Testis (tissue), 3 donors: ENCODE data around the gene TAB3. TPM values are rescaled to one million over a fixed set of nuclear protein-coding genes. Genes with fewer than 3 reads are reported as not detected.

Experiments used
- DNase-seq: peaks from one replicate; pipeline ENCODE4 v3.0.0-alpha.2; 2019
- H3K27ac ChIP-seq, 2 donors: fragments of 200-600 bp; sonication (generic); one replicate each; pipeline ENCODE4 v1.5.1; 2019
- H3K27me3 ChIP-seq: fragments of 200-600 bp; sonication (generic); one replicate; pipeline ENCODE4 v1.5.1; 2019
- H3K36me3 ChIP-seq: fragments of 200-600 bp; sonication (generic); one replicate; pipeline ENCODE4 v1.5.1; 2017; ENCODE audit warnings: low read depth; ENCODE audit errors: missing control alignments
- H3K4me1 ChIP-seq: fragments of 200-600 bp; sonication (generic); one replicate; pipeline ENCODE4 v1.5.1; 2019
- H3K4me3 ChIP-seq, 2 donors: fragments of 200-600 bp; sonication (generic); one replicate each; pipeline ENCODE4 v1.5.1; 2017 to 2019
- H3K9me3 ChIP-seq: fragments of 200-600 bp; sonication (generic); one replicate; pipeline ENCODE4 v1.5.1; 2017
- POLR2A ChIP-seq: fragments of 450-650 bp; IDR thresholded peaks from one replicate; pipeline ENCODE4 v1.6.1; 2017; ENCODE audit warnings: antibody characterized with exemption, mild to moderate bottlenecking, moderate library complexity
- WGBS, 2 donors: methylation state at CpG; one replicate each; pipeline ENCODE4 v1.1.5; 2018; 5-methylcytosine and 5-hydroxymethylcytosine counted together
- intact Hi-C: fragments of 100-400 bp; cut with DNase I; formaldehyde crosslinking; loops from one replicate; pipeline ENCODE4 v1.15.1; 2023; ENCODE audit warnings: low total_unique reads
- polyA plus RNA-seq: library from polyadenylated mRNA; stranded (reverse); fragments of 350-450 nt; fragmentation: Illumina TruSeq; extraction: RNeasy Lipid Tissue Mini Kit (QIAGEN cat#74804); gene quantifications from one replicate; pipeline ENCODE4 v1.2.3, GENCODE V29; 2014; ENCODE audit warnings: low read depth, low replicate concordance; ENCODE audit not compliant: insufficient read depth
- total RNA-seq, 2 donors: library from RNA; depleted of rRNA; stranded (reverse); fragments of >200 nt; gene quantifications; one replicate each; pipeline ENCODE4 v1.2.3, GENCODE V29; 2016
- TF ChIP-seq, protein P1 (sequence below), 3 experiments: fragments of 450-650 bp in 2 of 3; fragments of 200-600 bp in 1 of 3; sonication (generic) in 1 of 3; IDR thresholded peaks; one replicate each; pipeline ENCODE4 v1.5.1; 2016 to 2019; ENCODE audit warnings: antibody characterized with exemption in 3 of 3, mild to moderate bottlenecking in 2 of 3, moderate library complexity in 1 of 3

TAB3 gene
- total and polyA plus RNA-seq, 3 donors from 2014 or later = 33.0 to 181 (median 166) TPM

DNA sequence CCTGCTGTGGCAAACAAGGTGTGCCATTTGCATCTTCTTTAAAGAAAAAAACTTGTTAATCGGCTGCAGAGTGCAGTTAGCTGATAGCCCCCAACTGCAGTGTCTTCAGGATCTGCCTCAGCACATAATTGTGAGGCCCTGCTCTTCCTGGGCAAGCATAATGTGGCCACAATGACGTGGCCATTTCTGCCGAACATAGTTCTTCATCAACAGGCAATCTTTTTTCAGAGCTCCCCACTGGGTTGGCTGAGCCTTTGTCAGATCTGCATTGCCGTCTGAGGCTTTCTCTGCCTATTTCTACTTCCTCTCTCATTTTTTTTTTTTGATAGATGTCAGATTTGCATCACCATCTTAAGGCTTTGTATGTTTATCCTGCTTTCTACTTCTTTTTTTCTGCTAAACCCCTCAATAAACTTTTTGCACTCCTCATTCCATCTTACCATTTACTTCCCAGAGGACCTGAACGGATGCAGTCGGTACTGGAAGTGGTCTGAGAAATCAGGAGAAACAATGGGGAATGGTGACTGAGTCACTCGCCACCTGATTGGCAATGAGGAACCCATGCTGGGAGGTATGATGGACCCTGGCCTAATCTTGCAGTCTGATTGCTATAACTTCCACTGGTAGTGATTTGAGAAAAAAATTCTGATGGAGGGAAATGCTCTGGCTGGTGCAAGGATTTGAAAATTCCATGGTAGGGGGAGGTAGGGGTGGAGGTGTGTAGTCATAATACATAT lies 21.2 kb upstream of the TAB3 start:
- 62 to 81% methylated on average over 6 to 7 of the region's 7 CpGs for WGBS, 2 donors
- intact Hi-C loops = no loop called here

DNA sequence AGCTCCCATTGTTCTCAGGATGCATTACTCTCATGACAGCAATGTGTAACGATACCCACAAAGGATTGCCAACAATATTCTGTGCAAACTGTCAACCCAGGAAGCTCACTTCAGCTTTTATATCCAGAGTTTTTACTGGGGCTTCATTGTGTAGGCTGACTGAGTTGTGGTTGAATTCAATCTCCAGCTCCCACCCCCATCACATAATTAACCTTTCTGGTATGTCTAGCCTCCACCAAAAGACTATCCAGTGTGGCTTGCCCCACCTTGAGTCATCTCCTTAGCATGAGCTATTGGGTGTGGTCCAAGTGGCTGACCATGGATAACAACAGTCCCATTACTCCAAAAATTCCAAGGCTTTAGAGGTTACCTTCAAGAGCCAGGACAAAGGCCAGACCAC lies 17.7 kb upstream of the TAB3 start:
- Histone ChIP-seq H3K4me1 (no peaks in the 10 kb centered on the region), H3K27ac (no peak overlapping the region), H3K9me3 (no peaks in the 10 kb centered on the region), H3K4me3 (no peak overlapping the region), H3K27me3 (no peaks in the 10 kb centered on the region), H3K36me3 (no peaks in the 10 kb centered on the region)
- no peak for TF ChIP-seq POLR2A
- TF ChIP-seq, protein P1, sequence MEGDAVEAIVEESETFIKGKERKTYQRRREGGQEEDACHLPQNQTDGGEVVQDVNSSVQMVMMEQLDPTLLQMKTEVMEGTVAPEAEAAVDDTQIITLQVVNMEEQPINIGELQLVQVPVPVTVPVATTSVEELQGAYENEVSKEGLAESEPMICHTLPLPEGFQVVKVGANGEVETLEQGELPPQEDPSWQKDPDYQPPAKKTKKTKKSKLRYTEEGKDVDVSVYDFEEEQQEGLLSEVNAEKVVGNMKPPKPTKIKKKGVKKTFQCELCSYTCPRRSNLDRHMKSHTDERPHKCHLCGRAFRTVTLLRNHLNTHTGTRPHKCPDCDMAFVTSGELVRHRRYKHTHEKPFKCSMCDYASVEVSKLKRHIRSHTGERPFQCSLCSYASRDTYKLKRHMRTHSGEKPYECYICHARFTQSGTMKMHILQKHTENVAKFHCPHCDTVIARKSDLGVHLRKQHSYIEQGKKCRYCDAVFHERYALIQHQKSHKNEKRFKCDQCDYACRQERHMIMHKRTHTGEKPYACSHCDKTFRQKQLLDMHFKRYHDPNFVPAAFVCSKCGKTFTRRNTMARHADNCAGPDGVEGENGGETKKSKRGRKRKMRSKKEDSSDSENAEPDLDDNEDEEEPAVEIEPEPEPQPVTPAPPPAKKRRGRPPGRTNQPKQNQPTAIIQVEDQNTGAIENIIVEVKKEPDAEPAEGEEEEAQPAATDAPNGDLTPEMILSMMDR (IDR thresholded peaks at IDR 0.05) = no peak
- WGBS, 2 donors = 40 to 58% methylated on average over 1 of the region's 1 CpG
- intact Hi-C loops = no loop called here
- DNase-seq = no peak

More for the DNA sequence above, 21.2 kb upstream of the TAB3 start:
- Histone ChIP-seq H3K9me3 (no peaks in the 10 kb centered on the region), H3K27me3 (no peaks in the 10 kb centered on the region), H3K4me1 (no peaks in the 10 kb centered on the region), H3K27ac (no peak overlapping the region), H3K4me3 (no peak overlapping the region), H3K36me3 (no peaks in the 10 kb centered on the region)
- no peak for DNase-seq
- TF ChIP-seq, protein P1 (IDR thresholded peaks at IDR 0.05) = no peak
- no peak for TF ChIP-seq POLR2A

GRCh38 chrX:30905321-30905720 lies 16.3 kb upstream of the TAB3 start:
- TF ChIP-seq, protein P1 (IDR thresholded peaks at IDR 0.05) = no peak
- no peak for TF ChIP-seq POLR2A

DNA sequence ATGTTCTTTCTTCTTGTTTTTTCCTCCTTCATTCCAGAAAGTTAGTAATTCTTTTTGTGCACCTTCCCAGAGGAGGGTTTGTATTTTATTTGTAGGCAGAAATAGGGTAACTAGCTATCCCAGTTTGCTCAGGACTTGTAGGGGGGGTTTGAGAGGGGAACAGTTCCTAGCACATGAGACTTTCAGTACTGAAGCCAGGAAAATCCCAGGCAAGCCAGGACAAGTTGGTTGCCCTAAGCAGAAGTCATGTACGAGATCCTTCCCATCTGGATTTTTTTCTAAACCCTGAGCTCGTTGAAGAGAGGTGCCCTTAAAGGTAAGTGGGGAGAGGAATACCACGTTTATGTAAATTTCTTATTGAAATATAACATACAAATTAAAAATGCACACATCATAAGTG lies 15.6 kb upstream of the TAB3 start:
- WGBS, 2 donors = 60 to 65% methylated on average over 3 of the region's 3 CpGs
- intact Hi-C loops = no loop called here
- H3K27ac ChIP-seq = no peak overlapping the region
- no peaks in the 10 kb centered on the region for H3K36me3 ChIP-seq
- no peaks in the 10 kb centered on the region for H3K27me3 ChIP-seq
- no peaks in the 10 kb centered on the region for H3K9me3 ChIP-seq
- no peaks in the 10 kb centered on the region for H3K4me1 ChIP-seq
- H3K4me3 ChIP-seq = no peak overlapping the region
- TF ChIP-seq POLR2A = no peak
- TF ChIP-seq, protein P1 (IDR thresholded peaks at IDR 0.05) = no peak
- no peak for DNase-seq

More at GRCh38 chrX:30905321-30905720, 16.3 kb upstream of the TAB3 start:
- WGBS, 2 donors = 50 to 53% methylated on average over 1 of the region's 1 CpG
- Histone ChIP-seq H3K9me3 (no peaks in the 10 kb centered on the region), H3K4me3 (no peak overlapping the region), H3K27me3 (no peaks in the 10 kb centered on the region), H3K27ac (no peak overlapping the region), H3K36me3 (no peaks in the 10 kb centered on the region), H3K4me1 (no peaks in the 10 kb centered on the region)
- intact Hi-C loops = no loop called here
- no peak for DNase-seq

- no peaks in the 10 kb centered on the region for H3K9me3 ChIP-seq
- WGBS, 2 donors = 51 to 60% methylated on average over 5 of the region's 5 CpGs
- intact Hi-C loops = no loop called here
- no peak for TF ChIP-seq POLR2A
- TF ChIP-seq, protein P1 (IDR thresholded peaks at IDR 0.05) = no peak
- H3K4me1 ChIP-seq = no peaks in the 10 kb centered on the region
- H3K27me3 ChIP-seq = no peaks in the 10 kb centered on the region
- no peak overlapping the region for H3K27ac ChIP-seq
- no peaks in the 10 kb centered on the region for H3K36me3 ChIP-seq
- DNase-seq = no peak
- no peak overlapping the region for H3K4me3 ChIP-seq
Measured at GRCh38 chrX:30904186-30904585, 15.1 kb upstream of the TAB3 start.
